Mucosa of descending colon (tissue), 3 donors: ENCODE measurements around the gene ASXL3. TPM values are rescaled to one million over a fixed set of nuclear protein-coding genes. Genes with fewer than 3 reads are reported as not detected.

Experiments
- ATAC-seq: fragments of 200-7000 bp; cut with Tn5 transposase; one replicate; pipeline ENCODE4 v1.9.1; 2020; ENCODE audit warnings: mild to moderate bottlenecking, moderate library complexity
- DNase-seq, 3 donors: peaks; one replicate each; pipeline ENCODE4 v3.0.0-alpha.2; 2020
- H3K36me3 ChIP-seq: fragments of 200-600 bp; one replicate; pipeline ENCODE4 v1.8.0; 2021; ENCODE audit warnings: low read depth, mild to moderate bottlenecking
- H3K4me1 ChIP-seq: fragments of 200-600 bp; one replicate; pipeline ENCODE4 v1.8.0; 2021; ENCODE audit warnings: low read depth, mild to moderate bottlenecking
- H3K4me3 ChIP-seq: fragments of 200-600 bp; one replicate; pipeline ENCODE4 v1.8.0; 2021; ENCODE audit warnings: mild to moderate bottlenecking
- H3K9me3 ChIP-seq: fragments of 200-600 bp; one replicate; pipeline ENCODE4 v1.8.0; 2021; ENCODE audit warnings: mild to moderate bottlenecking
- CTCF ChIP-seq: fragments of 200-600 bp; IDR thresholded peaks from one replicate; pipeline ENCODE4 v1.8.0; 2022; ENCODE audit warnings: antibody characterized with exemption, mild to moderate bottlenecking
- intact Hi-C, 2 donors: fragments of 100-400 bp; cut with DNase I in 1 of 2; cut with micrococcal nuclease in 1 of 2; formaldehyde crosslinking; loops; one replicate each; pipeline versions ENCODE4 v1.11.0 to v1.11.1; 2022; cut with DNase I, micrococcal nuclease
- total RNA-seq, 3 donors: library from RNA; stranded (reverse); fragmentation: NEBNext Ultra II Directional in 2 of 3; extraction: Animal tissue kit (Norgen Biotek cat#: 25700) in 2 of 3; gene quantifications; one replicate each; pipeline versions ENCODE4 v1.2.1 to v1.2.4, GENCODE V29; 2021 to 2023
- donor health status: DM: no; HTN: no; CAD: no; lungs with moderate emphysema.
- donor health status: DM: no; HTN: no; CAD: no.
- donor health status: DM: no; HTN: yes; CAD: no.

ASXL3 gene
- total RNA-seq, 3 donors from 2014 or later: 2.4 to 8.5 (median 4.0) TPM

DNA sequence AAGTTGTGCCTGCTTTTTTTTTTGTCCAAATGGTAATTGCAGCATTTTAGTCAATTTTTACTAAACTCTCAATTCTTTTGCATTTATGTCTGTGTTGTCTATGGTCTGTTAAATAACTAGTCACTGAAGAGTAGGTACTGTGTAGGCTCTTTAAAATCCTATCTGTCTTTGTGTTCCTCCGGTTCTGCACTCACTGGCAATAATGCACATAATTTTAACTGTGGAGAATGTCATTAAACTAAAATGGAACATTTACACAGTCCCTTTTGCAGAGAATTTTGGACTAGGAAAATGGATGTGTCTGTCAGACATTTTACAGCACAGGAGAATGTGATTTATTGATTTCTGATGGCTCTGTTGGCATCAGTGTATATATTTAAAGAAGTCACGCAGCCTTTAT lies 116.6 kb downstream of the ASXL3 start:
- DNase-seq: no peak
- Histone ChIP-seq H3K36me3 (no peaks in the 10 kb centered on the region), H3K4me1 (no peaks in the 10 kb centered on the region), H3K9me3 (no peaks in the 10 kb centered on the region), H3K4me3 (no peak overlapping the region)
- intact Hi-C loops: no loop called here
- ATAC-seq: no peak
- TF ChIP-seq CTCF: no peak

GRCh38 chr18:33696332-33697162 lies 118.5 kb downstream of the ASXL3 start:
- ATAC-seq (no peak), DNase-seq (no peak)
- Histone ChIP-seq H3K9me3 (no peaks in the 10 kb centered on the region), H3K36me3 (no peaks in the 10 kb centered on the region), H3K4me3 (no peak overlapping the region), H3K4me1 (no peaks in the 10 kb centered on the region)
- TF ChIP-seq CTCF: no peak
- intact Hi-C loops: no loop called here

DNA sequence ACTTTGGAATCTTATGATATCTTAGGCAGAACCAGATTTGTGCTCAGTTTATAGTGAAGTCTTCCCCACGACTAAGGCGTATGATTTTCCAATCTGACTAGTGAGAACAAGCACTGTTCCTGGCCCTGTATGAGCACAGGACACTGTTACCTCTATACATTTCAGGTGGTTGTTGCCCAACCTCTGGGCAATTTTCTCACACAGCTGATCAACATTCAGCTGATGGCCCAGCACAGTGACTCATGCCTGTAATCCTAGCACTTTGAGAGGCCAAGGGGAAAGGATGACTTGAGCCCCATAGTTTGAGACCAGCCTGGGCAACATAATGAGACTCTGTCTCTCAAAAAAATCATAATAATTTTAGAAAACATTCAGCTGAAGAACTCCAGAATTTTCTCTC lies 119.5 kb downstream of the ASXL3 start:
- no peak overlapping the region for H3K4me3 ChIP-seq
- no peaks in the 10 kb centered on the region for H3K9me3 ChIP-seq
- ATAC-seq: no peak
- no peak for DNase-seq
- no peaks in the 10 kb centered on the region for H3K4me1 ChIP-seq
- intact Hi-C loops: no loop called here
- no peaks in the 10 kb centered on the region for H3K36me3 ChIP-seq
- TF ChIP-seq CTCF: no peak

GRCh38 chr18:33699372-33699771 lies 121.4 kb downstream of the ASXL3 start:
- Histone ChIP-seq H3K4me1 (no peaks in the 10 kb centered on the region), H3K9me3 (no peaks in the 10 kb centered on the region), H3K36me3 (no peaks in the 10 kb centered on the region), H3K4me3 (no peak overlapping the region)
- intact Hi-C loops: no loop called here
- ATAC-seq (no peak), DNase-seq (no peak)
- TF ChIP-seq CTCF: no peak

DNA sequence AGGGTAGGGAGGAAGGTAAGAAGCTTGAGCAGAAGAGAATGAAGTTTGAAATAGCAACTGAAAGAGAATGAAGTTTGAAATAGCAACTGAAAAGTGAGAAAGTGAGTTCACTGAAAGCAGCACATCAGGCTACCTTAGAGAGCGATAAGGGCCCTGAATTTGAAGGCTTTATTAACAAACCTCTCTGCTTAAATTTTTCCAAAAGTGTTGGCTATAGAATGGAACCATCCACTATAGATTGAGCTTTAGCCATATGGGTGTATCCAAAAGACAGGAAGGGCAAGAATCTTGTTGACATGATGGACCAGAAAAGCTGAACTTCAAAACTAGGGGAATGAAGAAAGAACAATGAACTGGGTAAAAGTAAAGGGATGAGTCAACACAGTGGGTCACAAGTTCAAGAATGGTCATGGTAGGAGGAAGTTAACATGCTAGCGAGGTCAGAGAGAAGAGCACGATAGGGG lies 122.5 kb downstream of the ASXL3 start:
- no peak for DNase-seq
- intact Hi-C loops: no loop called here

More for the DNA sequence above, 122.5 kb downstream of the ASXL3 start:
- Histone ChIP-seq H3K36me3 (no peaks in the 10 kb centered on the region), H3K4me1 (no peaks in the 10 kb centered on the region), H3K9me3 (no peaks in the 10 kb centered on the region), H3K4me3 (no peak overlapping the region)
- no peak for ATAC-seq
- TF ChIP-seq CTCF: no peak
